Nephron progenitor cell (in vitro differentiated cells): Measurements from ENCODE around the gene PFDN6.
A peak's percentile ranks its signal among the peaks of the same experiment; 100 is the strongest.

Experiments
- DNase-seq: peaks from one replicate; pipeline ENCODE4 v3.0.0; 2021
- H3K27ac Mint-ChIP-seq: 2 replicates; pipeline ENCODE4 v1.8.0; 2021; ENCODE audit warnings: mild to moderate bottlenecking, moderate library complexity, mixed read lengths
- H3K27me3 Mint-ChIP-seq: 2 replicates; pipeline ENCODE4 v1.8.0; 2021; ENCODE audit warnings: mild to moderate bottlenecking, low read depth, mixed read lengths; ENCODE audit not compliant: poor library complexity
- H3K36me3 Mint-ChIP-seq: 2 replicates; pipeline ENCODE4 v1.8.0; 2021; ENCODE audit warnings: low read depth, mixed read lengths
- H3K4me1 Mint-ChIP-seq: 2 replicates; pipeline ENCODE4 v1.8.0; 2021; ENCODE audit warnings: mixed read lengths
- H3K4me3 Mint-ChIP-seq: 2 replicates; pipeline ENCODE4 v1.8.0; 2021; ENCODE audit warnings: mild to moderate bottlenecking, moderate library complexity, mixed read lengths
- H3K9me3 Mint-ChIP-seq: 2 replicates; pipeline ENCODE4 v1.8.0; 2021; ENCODE audit warnings: mild to moderate bottlenecking, moderate library complexity, mixed read lengths
- CTCF ChIP-seq: fragments of 200-600 bp; sonication (generic); IDR thresholded peaks from 2 replicates; pipeline ENCODE4 v1.5.0; 2021; ENCODE audit warnings: antibody characterized with exemption

Gene PFDN6

GRCh38 chr6:33313709-33314514 lies 24.5 kb downstream of the PFDN6 start, which contains the start of gene TAPBP:
Gene TAPBP, minus strand, starts transcription at chr6:33314078. Its CDS starts 37 bp downstream, at chr6:33314041.
- Mint-ChIP-seq H3K36me3 (peaks cover 9% of the 10 kb centered on the region), H3K4me3 (peak within 1 kb of the TSS; percentile 90), H3K27me3 (peaks cover 55% of the 10 kb centered on the region), H3K27ac (peak within 1 kb of the TSS; percentile 73), H3K9me3 (no peaks in the 10 kb centered on the region), H3K4me1 (peaks cover 69% of the 10 kb centered on the region)
- no peak for TF ChIP-seq CTCF
- DNase-seq, result peak; percentile 51

DNA sequence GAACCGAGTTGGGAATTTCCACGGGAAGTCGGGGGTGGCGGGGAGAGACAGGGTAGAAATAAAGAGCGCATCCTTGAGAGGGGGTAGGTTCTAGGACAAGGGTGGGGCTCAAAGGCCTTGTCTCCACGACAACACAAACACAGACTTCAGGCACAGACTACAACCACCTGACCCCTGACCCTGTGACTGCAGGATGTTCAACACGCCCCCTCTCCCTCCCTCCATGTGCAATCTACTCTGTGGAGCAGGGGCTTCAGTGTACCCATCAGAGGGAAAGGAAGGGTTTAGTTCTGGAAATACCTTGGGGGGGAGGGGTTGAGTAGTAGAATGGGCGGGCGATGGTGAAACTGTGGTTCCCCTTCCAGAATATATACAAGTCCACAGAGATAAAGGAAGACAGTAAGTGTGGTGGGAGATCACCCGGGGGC lies 25.1 kb downstream of the PFDN6 start:
- Mint-ChIP-seq H3K27ac (no peak overlapping the region), H3K4me3 (peak overlapping the region; percentile 90), H3K4me1 (peaks cover 75% of the 10 kb centered on the region), H3K9me3 (no peaks in the 10 kb centered on the region), H3K27me3 (peaks cover 55% of the 10 kb centered on the region), H3K36me3 (peaks cover 15% of the 10 kb centered on the region)
- TF ChIP-seq CTCF, result no peak
- peak; percentile 40 for DNase-seq

DNA sequence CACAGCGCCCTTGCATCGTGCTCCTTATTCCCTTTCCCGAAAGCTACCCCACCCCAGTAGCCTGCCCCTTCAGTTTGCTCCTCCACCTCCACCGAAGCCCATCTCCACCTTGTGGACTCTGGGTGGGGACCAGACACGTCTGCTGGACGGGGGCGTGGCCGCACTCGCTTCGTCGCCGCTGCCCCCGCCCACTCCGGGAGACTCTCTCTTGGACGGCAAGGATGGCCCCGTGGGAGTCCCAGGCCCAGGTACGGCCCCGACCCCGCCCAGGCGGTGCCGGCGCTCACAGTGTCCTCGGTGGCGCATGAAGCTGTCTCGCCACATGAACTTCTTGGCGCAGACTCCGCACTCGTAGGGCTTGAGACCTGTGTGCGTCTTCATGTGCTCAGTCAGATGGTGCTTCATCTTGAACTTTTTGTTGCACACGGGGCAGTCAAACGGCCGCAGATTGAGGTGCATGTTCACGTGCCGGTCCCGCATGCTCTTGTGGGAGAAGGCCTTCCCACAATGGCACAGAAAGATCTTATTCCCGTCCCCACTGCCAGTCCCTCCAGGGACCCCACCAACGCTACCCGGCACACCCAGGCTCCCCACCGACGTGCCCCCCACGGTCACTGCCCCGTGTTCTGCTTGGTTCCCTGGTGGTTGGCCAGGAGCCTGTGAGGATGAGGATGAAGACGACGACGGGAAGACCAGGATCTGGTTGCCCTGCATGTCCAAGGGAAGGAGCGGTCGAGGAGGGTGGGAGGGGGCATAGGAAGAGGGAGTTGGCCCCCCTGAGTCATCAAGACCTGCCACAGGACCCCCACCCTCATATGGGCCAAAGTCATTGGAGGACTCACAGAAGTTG lies 25.8 kb downstream of the PFDN6 start:
- no peak overlapping the region for H3K27ac Mint-ChIP-seq

DNA sequence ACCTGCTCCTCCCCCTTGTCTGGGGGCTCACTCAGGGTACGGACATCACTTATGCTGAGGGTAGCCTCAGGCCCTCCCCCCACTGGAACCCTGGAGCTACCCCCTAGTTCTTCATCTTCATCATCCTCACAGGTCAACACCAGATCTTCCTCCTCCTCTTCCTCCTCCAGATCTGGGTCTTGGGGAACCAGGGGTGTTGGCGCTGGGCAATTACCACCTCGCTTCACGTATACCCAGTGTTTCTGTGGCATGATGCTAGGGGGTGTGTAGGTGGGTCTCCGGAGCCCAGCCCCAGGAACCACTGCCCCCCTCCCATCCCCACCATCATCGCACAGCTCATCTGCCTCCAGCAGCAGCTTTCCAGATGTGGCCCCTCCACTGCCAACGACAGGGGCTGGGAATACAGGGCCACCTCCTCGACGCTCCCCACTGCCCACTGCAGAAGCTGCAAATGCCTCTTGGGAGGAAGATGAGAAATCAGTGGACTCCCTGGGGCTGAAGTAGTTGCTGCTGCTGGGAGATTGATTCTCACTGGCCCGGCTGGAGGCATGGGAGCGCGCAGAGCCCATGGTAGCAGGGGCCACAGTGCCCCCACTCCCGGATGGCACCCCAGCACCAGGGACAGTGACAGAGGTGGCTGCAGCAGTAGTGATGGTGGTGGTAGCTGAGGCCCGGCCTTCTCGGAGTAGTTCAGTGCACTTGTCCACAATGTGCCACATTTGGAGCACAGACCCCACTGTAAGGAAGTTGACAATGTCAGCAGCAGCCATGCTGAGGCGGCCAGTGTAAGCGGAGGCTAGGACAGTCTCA lies 26.6 kb downstream of the PFDN6 start:
- H3K27ac Mint-ChIP-seq, result peak overlapping the region; percentile 59

More for the DNA sequence above, 25.8 kb downstream of the PFDN6 start:
- DNase-seq, result no peak
- Mint-ChIP-seq H3K9me3 (no peaks in the 10 kb centered on the region), H3K36me3 (peaks cover 21% of the 10 kb centered on the region), H3K27me3 (peaks cover 54% of the 10 kb centered on the region), H3K4me1 (peaks cover 82% of the 10 kb centered on the region), H3K4me3 (peak overlapping the region; percentile 90)
- TF ChIP-seq CTCF, result no peak

More for the DNA sequence above, 26.6 kb downstream of the PFDN6 start:
- peak overlapping the region; percentile 96 for H3K4me3 Mint-ChIP-seq
- DNase-seq, result no peak
- TF ChIP-seq CTCF, result no peak
- H3K36me3 Mint-ChIP-seq, result peaks cover 28% of the 10 kb centered on the region
- H3K4me1 Mint-ChIP-seq, result peaks cover 90% of the 10 kb centered on the region
- no peaks in the 10 kb centered on the region for H3K9me3 Mint-ChIP-seq
- peaks cover 46% of the 10 kb centered on the region for H3K27me3 Mint-ChIP-seq
